ENCODE data around the gene DEFB124.

The DEFB124 gene

GRCh38 chr20:31415653-31416052, 59.3 kb downstream of the DEFB124 start:
- DNase-seq: no peak

Measured in KG1 (cell line).